ENCODE results near the gene FOXB2. TPM values are rescaled to one million over a fixed set of nuclear protein-coding genes. Genes with fewer than 3 reads are reported as not detected.

FOXB2 gene
- total RNA-seq, result not detected in 2 replicates

DNA sequence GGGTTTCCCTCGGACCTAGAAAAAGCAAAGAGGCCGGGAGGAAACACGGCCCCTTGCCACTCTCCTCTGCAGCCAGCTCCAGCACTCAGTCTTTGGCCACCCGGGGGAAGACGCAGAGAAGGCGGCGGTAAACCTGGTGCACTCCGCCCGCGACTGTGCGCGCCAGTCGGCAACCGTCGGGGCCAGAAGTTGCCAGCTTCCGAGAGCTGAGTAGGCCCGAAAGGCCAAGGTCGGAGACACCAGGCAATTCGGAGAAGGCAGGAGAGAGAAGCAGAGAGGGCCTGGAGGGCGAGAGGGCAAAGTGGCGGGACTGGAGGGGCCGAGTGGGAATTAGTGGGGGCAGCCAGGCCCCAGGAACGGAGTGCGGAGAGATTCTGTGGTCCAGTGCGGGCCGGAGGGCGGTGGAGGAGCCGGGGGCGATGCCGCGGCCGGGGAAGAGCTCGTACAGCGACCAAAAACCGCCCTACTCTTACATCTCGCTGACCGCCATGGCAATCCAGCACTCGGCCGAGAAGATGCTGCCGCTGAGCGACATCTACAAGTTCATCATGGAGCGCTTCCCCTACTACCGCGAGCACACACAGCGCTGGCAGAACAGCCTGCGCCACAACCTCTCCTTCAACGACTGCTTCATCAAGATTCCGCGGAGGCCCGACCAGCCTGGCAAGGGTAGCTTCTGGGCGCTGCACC is at the start of gene FOXB2:
TSS of gene FOXB2 (plus strand) at position 420 of the 690 bp plus-strand sequence. CDS start at position 420, 0 bp downstream.

Other genes with a start within 250 kb of the FOXB2 start
- 5.2 and 17.8 TPM in 2 replicates for gene PRUNE2, start 113.5 kb upstream of the FOXB2 start, total RNA-seq
- 11.7 and 11.9 TPM in 2 replicates for gene VPS13A, start 157.9 kb downstream of the FOXB2 start, total RNA-seq

Data from cardiac atrium fibroblast (primary cell).